Chondrocyte (in vitro differentiated cells): ENCODE results near the gene OR10H1. TPM values are rescaled to one million over a fixed set of nuclear protein-coding genes. Genes with fewer than 3 reads are reported as not detected.
"Not testable (repeated sequence)": the region's sequence is repeated elsewhere in the genome, so short reads cannot be mapped to it uniquely, and the experiment has no call there.

ENCODE experiments used
- DNase-seq: peaks from one replicate; pipeline ENCODE4 v3.0.0; 2021; ENCODE audit warnings: mixed read lengths, low spot score
- H3K27ac Mint-ChIP-seq: one replicate; pipeline ENCODE4 v1.8.0; 2021; ENCODE audit warnings: mild to moderate bottlenecking, moderate library complexity, mixed read lengths; ENCODE audit not compliant: unreplicated experiment
- H3K27me3 Mint-ChIP-seq: 2 replicates; pipeline ENCODE4 v1.8.0; 2021; ENCODE audit warnings: low read depth, mixed read lengths
- H3K36me3 Mint-ChIP-seq: 2 replicates; pipeline ENCODE4 v1.8.0; 2021; ENCODE audit warnings: low read depth, mixed read lengths
- H3K4me1 Mint-ChIP-seq: 2 replicates; pipeline ENCODE4 v1.8.0; 2021; ENCODE audit warnings: low read depth, mild to moderate bottlenecking, mixed read lengths
- H3K4me3 Mint-ChIP-seq: one replicate; pipeline ENCODE4 v1.8.0; 2021; ENCODE audit warnings: mild to moderate bottlenecking, moderate library complexity, mixed read lengths; ENCODE audit not compliant: unreplicated experiment
- H3K9me3 Mint-ChIP-seq: 2 replicates; pipeline ENCODE4 v1.8.0; 2021; ENCODE audit warnings: low read depth, mixed read lengths
- total RNA-seq: library from RNA; stranded (reverse); gene quantifications from 3 replicates; pipeline ENCODE4 v1.2.1, GENCODE V29; 2021
- TF ChIP-seq, protein P1 (sequence below): fragments of 200-600 bp; sonication (generic); IDR thresholded peaks from 2 replicates; pipeline ENCODE4 v1.5.0; 2021; ENCODE audit warnings: antibody characterized with exemption, mild to moderate bottlenecking, moderate library complexity

OR10H1 gene
- total RNA-seq, 1 donor from 2014 or later = not detected

DNA sequence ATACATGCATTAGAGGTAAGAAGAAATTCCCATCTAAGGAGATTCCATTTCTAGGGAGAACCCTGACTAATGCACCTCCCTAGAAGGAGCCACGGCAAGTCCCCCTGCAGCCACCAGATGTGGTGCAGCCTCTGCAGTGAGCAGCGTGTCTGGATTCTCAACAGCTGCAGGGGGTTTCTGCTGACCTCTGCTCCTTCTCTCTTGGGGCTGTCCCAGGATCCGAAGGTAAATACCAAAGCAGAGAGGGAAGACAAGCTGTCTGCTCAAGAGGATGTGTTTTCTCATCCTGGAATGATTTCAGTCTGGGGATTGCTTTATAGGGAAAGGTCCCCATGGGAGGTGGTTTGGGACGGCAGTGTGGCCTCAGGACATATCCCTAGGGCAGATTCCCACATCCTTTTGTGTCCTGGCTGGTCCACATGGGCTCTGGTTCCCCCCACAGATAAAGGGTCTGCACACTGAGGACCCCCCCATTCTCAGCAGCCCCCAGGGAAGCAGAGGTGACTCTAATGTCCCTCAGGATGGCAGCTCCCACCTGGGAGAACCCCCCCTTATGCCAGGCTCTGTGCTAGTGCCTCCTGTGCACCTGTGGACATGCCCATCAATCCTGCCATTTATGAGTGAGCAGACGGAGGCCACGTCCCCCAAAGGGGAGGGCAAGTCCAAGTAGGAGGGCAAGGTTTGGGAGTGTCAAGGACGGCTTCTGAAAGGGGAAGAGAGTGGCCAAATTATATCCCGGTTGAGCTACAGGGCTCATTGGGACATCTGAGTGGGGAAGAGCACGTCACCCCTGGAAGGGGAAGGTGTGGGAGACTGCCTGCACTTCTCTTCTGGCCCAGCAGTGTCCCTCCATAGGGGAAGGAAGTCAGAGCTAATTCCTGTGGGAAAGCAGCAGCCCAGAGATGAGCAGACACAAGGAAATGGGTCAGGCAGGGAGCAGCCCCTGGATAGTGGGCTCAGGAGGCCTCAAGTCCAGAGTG is 38.2 kb downstream of the OR10H1 start:
- TF ChIP-seq, protein P1, sequence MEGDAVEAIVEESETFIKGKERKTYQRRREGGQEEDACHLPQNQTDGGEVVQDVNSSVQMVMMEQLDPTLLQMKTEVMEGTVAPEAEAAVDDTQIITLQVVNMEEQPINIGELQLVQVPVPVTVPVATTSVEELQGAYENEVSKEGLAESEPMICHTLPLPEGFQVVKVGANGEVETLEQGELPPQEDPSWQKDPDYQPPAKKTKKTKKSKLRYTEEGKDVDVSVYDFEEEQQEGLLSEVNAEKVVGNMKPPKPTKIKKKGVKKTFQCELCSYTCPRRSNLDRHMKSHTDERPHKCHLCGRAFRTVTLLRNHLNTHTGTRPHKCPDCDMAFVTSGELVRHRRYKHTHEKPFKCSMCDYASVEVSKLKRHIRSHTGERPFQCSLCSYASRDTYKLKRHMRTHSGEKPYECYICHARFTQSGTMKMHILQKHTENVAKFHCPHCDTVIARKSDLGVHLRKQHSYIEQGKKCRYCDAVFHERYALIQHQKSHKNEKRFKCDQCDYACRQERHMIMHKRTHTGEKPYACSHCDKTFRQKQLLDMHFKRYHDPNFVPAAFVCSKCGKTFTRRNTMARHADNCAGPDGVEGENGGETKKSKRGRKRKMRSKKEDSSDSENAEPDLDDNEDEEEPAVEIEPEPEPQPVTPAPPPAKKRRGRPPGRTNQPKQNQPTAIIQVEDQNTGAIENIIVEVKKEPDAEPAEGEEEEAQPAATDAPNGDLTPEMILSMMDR = no peak
- H3K36me3 Mint-ChIP-seq = no peaks in the 10 kb centered on the region
- H3K4me3 Mint-ChIP-seq = no peak overlapping the region
- no peak overlapping the region for H3K27ac Mint-ChIP-seq
- H3K9me3 Mint-ChIP-seq = peaks cover 29% of the 10 kb centered on the region
- DNase-seq = no peak
- no peaks in the 10 kb centered on the region for H3K4me1 Mint-ChIP-seq
- H3K27me3 Mint-ChIP-seq = no peaks in the 10 kb centered on the region

DNA sequence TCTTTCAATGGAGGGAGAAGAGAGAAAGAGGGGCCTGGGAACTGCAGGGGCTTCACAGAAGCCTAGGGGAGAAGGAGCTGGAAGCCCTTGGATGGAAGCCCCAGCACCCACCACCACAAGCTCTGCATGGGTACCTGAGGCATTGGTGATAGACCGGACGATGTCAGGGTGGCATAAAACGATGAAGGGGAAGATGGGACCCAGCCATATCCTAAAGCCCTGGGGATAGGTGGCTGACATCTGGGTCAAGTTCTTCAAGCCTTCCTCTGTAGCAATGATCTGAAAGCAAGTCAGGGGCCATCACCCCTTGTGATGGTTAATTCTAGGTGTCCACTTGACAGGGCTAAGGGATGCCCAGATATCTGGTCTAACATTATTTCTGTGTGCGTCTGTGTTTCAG is 39.2 kb downstream of the OR10H1 start:
- TF ChIP-seq, protein P1 = no peak
- H3K36me3 Mint-ChIP-seq = no peaks in the 10 kb centered on the region
- H3K27me3 Mint-ChIP-seq = no peaks in the 10 kb centered on the region
- no peaks in the 10 kb centered on the region for H3K4me1 Mint-ChIP-seq
- H3K9me3 Mint-ChIP-seq = peaks cover 35% of the 10 kb centered on the region
- H3K27ac Mint-ChIP-seq = no peak overlapping the region
- H3K4me3 Mint-ChIP-seq = no peak overlapping the region
- DNase-seq = no peak

- no peak for DNase-seq
- H3K36me3 Mint-ChIP-seq = no peaks in the 10 kb centered on the region
- H3K27me3 Mint-ChIP-seq = no peaks in the 10 kb centered on the region
- H3K27ac Mint-ChIP-seq = no peak overlapping the region
- H3K4me1 Mint-ChIP-seq = no peaks in the 10 kb centered on the region
- TF ChIP-seq, protein P1 = no peak
- peaks cover 41% of the 10 kb centered on the region for H3K9me3 Mint-ChIP-seq
- H3K4me3 Mint-ChIP-seq = no peak overlapping the region
Measured at GRCh38 chr19:15775249-15775648, 40.2 kb downstream of the OR10H1 start.

DNA sequence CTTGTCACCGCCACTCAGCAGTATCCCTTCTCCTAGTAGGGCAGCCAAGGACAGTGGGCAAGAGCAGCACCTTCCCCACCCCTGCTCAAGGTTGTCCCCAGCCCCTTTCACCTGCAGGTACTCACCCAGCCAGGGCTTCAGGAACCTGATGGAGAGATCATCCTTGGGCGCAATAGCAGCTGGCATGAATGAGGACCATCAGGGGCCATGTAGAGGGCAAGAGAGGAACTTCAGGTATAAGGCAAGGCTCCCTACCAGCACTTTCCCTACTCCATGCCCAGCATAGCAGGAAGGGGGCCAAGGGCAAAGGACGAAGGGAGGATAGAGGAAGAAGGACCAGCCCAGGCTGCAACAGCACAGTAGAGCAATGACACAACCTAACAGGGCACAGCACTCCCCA is 41.3 kb downstream of the OR10H1 start:
- H3K4me3 Mint-ChIP-seq, DNase-seq, H3K27me3 Mint-ChIP-seq, H3K4me1 Mint-ChIP-seq, H3K36me3 Mint-ChIP-seq, H3K27ac Mint-ChIP-seq: not testable (repeated sequence)
- H3K9me3 Mint-ChIP-seq = peaks cover 46% of the 10 kb centered on the region

- H3K9me3 Mint-ChIP-seq = peaks cover 56% of the 10 kb centered on the region
- H3K27me3 Mint-ChIP-seq = no peaks in the 10 kb centered on the region
- TF ChIP-seq, protein P1 = no peak
- no peaks in the 10 kb centered on the region for H3K4me1 Mint-ChIP-seq
- H3K36me3 Mint-ChIP-seq = no peaks in the 10 kb centered on the region
- no peak overlapping the region for H3K27ac Mint-ChIP-seq
- H3K4me3 Mint-ChIP-seq = no peak overlapping the region
- DNase-seq = no peak
Measured at GRCh38 chr19:15769586-15769985, 45.9 kb downstream of the OR10H1 start.
